ENCODE data around the gene DMWD.

DMWD gene

DNA sequence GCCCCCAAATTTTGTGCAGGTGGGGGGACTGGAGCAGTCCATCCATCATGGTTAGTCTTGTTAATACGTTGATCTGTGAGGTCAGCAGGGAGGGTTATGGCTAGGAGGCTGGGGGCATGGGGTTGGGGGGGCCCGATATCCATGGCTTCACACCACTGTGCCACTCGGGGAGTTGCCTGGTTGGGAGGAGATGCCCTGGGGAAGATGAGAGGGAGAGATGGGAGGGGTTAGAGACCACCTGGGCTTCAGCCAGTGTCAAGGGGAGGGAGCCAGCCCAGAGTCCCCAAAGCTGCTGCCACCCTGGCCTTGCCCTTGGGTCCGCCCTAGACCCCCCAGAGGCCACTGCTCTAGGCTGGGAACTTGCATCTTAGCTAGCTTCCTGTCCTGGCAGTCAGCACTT, 8.5 kb downstream of the DMWD start:
- DNase-seq, result no peak

DNA sequence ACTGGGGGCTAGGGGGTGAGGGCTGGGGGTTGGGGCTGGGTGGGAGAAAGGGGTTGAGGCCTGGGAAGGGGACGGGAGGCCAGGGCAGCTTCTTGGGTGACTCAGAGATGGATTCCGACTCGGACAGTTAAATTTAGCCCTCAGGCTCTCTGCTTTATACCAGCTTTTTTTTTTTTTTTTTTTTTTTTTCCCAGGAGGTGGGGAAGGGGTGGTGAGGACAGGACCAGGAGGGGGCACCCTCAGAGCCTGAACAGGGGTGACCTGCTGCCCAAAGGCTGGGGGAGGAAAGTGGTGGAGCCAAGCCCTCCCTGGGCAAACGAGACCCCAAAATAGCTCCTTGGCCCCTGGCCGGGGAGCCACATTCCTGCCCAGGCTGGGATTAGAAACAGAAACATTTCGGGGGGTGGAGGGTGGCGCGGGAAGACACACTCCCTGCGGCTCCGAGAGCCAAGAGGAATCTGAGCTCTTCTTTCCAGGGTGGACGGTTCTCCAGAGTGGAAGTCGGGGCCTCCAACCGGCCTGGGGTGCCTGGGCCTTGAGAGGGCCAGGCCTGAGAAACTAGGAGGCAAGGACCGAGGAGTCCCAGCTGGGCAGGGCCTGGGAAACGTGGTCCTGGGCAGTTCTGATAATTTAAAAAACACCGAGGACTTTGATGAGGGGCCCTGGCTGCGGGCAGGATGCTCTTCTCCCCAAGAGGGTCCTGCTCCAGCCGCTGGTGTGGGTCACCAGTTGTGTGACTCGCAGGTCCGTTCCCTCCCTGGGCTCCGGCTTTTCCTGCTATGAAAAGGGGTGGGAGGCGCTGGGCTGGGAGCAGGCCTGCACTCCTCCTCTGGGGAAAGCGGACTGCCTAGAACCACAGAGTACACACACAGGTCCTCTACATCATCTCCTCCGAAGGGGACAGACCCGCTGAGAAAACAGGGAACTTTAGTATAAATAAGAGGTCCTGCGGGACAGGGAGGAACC, 9.5 kb downstream of the DMWD start:
- DNase-seq, result no peak

DNA sequence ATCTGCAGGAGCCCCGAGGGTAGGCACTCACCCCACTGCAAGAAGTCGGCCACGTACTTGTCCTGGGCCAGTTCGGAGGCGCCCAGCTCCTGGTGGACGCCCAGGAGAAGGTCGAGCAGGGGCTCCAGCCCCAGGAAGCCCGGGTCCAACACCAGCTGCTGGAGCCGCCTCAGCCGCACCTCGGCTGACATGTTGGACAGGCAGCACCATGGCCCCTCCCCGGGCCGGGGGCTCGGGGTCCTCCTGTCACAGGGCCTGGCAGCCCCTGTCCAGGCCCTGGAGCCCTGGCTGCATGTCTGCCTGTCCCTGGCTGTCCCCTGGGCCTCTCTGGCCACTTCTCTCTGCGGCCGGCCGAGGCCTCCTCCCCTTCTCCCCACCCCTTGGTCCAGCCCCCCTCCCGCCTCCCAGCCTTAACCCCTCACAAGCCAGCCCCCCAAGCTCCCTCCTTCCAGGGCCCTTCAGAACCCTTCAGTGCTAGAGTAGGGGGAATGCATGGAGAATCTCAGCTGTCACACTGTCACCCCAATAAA, 10.4 kb downstream of the DMWD start, which contains the start of gene DMPK:
TSS of gene DMPK (minus strand) at position 329 of the 530 bp plus-strand sequence. CDS start at position 191, 138 bp downstream.
- DNase-seq, result no peak

DNA sequence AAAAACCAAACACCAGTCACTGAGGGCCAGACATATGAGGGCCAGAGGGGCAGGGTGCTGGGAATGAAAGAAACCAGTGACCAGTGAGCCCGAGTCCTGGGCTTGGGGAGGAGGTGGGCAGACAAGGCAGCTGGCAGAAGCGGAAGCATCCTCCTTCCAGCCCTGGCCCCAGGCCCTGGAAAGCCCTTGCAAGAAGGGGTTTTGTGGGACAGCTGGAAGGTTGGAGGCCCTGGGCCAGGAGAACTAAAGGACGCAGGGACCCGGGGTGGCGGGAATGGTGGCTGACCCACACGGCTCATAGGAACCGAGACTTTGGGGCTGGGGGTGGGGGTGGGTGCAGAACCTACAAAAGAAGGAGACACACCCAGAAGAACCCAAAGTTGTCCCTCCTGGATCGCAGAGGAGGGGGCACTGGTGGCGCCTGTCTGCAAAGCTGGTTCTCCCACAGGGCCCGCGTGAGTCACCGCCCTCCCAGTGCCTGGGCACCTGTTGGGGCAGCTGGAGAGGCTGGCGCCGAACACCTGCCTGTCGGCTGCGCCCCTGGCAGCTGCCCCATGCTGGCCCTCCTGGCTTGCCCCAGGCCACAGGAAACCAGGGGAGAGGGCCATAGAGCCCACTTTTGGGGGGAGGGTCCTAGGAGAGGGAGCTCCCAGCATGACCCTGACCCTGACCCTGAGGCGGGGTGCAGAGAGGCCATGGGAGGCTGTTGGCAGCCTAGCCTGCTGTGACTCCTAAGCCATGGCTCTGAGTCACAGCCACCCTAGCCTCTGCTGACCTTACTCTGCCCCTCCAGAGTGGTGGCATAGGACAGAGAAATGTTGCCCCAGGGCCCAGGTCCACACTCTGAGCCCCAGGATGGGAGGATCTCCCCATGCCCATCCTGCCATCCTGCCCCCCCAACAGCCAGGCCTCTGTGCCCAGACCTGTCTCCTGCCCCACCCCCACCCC, 11.2 kb downstream of the DMWD start:
- DNase-seq, result peak in 1 of 2 experiments; percentile 42

DNA sequence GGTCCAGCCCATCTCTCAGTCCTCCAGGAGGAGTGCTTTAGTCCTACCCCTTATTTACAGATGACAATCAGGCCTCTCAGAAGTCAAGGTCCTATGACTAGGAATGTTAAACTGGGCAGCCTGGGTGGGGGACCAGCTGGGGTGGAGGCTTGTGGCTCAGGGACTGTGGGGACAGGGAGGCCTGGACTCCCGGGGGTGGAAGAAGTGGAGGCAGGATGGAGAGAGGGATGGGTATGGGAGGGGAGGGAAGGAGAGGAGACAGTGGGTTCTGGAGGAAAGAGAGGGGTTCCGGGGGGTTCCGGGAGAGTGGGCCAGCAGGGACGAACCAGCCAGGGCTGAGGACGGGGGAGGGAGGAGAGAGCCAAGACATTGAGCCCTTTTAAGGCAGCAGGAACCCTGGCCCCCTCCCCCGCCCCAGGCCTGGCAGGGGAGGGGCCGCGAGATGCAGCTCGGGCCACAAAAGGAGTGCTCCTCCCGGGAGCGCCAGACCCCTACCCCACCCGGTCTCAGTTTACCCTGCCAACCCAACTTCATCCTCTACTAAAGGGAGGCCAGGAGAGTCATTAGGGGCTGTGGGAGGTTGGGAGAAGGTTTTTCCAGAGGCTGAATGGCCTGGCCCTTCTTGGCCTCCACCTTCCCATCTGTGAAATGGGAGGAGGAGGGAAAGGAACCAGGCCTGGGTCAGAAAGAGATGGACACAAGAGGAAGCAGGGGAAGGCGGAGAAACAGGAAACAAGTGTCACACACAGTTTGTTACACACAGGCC, 12.0 kb downstream of the DMWD start:
- DNase-seq, result no peak

DNA sequence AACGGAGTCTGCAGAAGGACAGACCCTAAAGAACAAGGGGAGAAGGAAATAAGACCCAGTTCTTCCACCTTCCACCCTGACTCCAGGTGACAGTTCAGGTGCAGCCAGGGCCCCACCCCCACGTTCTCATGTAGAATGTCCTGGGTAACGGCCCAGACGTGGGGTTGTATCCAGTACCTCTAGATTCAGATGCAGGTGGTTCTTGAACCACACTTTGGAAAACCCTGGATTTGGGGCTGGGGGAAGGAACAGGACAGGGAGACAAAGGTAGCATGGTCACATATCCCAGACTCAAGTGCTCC, 12.5 kb downstream of the DMWD start:
- no peak for DNase-seq

DNA sequence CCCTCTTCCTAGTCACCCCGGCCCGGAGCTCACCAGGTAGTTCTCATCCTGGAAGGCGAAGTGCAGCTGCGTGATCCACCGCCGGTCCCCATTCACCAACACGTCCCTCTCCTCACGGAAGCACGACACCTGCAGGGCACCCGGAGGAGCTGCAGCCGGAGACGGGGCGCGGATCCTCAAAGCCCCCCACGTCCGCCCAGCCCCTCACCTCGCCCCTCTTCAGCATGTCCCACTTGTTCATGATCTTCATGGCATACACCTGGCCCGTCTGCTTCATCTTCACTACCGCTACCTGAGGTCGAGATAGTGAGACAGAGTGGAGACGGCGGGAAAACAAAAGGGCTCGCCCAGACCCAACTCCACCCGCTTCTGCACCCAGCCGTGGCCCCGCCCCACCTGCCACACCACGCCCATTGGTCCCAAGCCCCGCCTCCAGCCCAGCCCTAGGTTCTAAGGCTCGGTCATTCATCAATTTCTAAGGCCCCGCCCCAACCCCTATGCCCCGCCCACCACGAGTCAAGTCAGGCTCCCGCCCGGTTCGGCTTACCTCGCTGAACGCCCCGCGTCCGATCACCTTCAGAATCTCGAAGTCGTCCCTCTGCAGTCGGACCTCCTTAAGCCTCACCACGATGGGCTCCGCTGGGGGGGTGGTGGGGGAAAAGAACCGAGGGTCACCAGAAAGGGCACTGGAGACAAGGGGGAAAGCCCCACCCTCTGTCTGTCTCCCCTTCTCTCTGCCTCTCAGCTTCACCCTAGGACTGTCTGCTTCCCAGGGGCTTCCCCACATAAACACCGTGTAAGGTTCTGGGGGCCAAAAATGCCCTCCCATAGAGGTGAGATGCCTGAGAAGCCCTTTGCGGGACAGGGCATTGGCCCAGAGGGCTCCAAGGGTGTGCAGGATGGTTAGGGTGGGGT, 13.2 kb downstream of the DMWD start:
- DNase-seq, result no peak

DNA sequence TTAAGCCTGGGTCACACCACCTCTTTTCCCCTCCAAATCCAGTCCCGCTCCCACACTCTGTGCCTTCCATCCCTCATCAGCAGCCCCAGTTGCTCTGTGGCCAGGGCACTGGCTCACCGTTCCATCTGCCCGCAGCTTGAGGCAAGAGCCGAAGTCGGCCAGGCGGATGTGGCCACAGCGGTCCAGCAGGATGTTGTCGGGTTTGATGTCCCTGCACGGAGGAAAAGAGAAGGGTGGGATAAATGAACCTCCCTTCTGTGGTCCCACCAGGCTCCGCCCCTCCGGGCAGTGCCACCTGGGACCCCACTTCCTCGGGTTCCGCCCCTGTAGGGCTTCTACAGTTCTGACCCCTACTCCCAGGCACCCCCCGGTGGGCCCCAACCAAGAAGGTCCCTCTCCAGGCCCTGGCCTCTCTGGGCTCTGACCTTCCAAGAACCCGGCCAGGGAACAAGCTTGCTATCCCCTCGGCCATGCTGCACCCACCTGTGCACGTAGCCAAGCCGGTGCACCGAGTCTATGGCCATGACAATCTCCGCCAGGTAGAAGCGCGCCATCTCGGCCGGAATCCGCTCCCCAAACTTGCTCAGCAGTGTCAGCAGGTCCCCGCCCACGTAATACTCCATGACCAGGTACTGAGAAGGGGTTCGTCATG, 14.5 kb downstream of the DMWD start:
- no peak for DNase-seq

DNA sequence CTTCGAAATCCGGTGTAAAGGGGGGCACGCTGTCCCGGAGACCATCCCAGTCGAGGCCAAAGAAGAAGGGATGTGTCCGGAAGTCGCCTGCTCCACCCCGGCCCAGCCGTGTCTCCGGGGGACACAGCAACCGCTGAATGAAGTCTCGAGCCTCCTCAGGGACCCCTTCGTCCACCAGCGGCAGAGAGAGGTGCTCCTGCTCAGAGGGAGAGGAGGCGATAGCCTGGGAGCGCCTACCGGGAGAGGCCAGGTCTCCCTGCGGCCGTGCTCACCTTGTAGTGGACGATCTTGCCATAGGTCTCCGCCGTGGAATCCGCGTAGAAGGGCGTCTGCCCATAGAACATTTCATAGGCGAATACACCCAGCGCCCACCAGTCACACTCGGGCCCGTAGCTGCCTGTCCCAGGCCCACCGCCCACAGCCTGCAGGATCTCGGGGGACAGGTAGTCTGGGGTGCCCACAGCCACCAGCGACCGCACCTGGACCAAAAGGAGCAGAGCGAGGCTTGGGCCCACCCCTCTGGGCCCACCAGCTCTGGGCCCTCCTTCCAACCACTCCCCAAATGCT, 15.2 kb downstream of the DMWD start:
- no peak for DNase-seq

DNA sequence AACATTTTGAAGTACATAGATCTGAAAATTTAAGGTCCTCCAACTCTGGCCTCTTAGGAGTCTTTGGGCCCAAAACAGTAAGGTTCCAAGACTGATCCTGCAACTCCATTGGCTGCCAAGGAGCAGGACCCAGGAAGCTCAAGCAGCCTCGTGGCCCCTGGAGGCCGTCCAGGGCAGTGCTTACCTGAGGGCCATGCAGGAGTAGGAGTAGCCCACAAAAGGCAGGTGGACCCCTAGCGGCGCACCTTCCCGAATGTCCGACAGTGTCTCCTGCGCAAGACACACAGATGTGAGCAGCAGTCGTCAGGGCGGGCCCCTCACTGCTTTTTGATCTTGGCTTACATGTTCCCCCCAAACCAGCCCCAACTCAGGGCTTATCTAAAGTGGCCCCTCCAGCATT, 17.9 kb downstream of the DMWD start:
- no peak for DNase-seq

DNA sequence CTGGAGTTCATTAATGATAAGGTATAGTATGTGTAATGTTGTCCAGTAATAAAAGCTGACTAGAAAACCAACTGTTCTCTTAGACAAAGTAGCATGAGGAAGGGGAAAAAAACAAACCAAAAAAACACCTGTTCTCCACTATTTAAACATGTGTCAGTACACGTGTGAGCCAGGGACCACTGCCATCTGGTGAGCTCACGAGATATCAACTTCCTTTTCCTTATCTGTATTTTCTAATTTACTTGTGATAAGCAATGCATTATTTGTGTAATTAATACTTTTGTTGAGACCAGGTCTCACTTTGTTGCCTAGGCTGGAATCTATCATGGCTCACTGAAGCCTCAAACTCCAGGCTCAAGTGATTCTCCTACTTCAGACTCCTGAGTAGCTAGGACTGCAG, 19.3 kb downstream of the DMWD start:
- DNase-seq, result no peak

DNA sequence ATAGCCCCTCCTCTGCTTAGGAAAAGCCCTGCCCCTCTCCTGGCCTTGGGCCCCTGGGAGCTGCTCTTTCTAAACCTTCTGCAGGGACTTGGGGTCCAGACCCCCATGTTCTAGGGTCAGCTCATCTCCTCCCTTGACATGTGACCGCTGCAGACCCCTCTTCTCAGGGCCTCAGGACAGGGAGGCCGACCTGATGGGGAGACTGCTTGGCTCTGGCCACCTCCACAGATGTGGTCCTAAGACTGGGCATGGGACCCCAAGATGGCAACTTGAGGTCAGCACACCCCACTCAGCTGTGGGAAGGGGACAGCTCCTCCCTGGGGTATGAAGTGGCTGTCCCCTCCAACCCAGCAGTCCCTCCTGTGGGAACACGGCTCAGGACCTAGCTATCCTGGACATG, 19.7 kb downstream of the DMWD start:
- no peak for DNase-seq

DNA sequence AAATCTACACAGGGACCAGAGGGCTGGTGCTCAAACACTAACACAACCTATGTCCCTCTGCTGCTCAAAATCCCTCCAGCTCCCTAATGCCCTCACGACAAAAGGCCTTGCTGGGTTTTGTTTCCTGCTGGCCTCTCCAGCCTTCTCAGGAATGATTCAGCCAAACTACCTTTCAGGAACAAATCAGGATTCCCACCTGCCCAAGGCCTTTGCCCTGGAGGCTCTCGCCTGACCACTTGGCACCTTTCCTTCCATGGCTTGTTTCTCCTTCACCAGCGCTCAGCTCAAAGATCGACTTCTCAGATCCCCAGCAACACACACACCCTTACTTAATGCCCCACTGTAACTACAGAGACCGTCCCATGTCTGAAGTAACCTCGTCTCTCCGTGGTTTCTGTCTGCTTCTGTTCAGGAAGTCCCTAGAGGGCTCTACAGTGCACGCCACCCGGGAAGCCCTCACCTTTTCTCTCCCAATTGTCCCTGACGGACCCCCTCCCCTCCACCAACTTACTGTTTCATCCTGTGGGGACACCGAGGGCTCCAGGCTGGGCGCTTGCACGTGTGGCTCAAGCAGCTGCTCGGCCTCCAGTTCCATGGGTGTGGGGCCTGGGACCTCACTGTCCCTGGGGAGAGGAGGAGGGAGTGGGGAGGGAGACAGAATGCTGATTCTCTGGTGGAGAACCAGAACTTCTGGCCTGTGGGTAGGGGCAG, 20.4 kb downstream of the DMWD start:
- DNase-seq, result no peak

DNA sequence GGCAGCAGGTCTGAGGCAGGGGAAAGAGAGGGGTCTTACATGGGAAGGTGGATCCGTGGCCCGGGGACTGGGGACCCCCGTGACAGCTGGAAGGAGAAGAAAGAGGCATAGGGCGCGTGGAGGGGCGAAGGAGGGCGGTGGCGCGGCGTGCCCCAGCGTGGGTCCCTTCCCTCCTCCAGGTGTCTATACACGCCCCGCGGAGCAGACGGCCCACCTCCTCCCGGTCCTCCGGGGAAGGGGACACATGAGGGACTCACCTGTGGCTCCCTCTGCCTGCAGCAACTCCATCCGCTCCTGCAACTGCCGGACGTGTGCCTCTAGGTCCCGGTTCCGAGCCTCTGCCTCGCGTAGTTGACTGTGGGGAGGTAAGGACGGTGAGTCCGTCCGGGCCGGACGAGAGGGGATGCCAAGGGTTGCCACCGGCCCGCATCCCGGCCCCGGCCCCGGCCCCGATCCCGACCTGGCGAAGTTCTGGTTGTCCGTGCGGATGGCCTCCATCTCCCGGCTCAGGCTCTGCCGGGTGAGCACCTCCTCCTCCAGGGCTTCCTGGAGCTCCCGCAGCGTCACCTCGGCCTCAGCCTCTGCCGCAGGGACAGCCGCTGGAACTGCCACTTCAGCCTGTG, 21.2 kb downstream of the DMWD start:
- no peak for DNase-seq

DNA sequence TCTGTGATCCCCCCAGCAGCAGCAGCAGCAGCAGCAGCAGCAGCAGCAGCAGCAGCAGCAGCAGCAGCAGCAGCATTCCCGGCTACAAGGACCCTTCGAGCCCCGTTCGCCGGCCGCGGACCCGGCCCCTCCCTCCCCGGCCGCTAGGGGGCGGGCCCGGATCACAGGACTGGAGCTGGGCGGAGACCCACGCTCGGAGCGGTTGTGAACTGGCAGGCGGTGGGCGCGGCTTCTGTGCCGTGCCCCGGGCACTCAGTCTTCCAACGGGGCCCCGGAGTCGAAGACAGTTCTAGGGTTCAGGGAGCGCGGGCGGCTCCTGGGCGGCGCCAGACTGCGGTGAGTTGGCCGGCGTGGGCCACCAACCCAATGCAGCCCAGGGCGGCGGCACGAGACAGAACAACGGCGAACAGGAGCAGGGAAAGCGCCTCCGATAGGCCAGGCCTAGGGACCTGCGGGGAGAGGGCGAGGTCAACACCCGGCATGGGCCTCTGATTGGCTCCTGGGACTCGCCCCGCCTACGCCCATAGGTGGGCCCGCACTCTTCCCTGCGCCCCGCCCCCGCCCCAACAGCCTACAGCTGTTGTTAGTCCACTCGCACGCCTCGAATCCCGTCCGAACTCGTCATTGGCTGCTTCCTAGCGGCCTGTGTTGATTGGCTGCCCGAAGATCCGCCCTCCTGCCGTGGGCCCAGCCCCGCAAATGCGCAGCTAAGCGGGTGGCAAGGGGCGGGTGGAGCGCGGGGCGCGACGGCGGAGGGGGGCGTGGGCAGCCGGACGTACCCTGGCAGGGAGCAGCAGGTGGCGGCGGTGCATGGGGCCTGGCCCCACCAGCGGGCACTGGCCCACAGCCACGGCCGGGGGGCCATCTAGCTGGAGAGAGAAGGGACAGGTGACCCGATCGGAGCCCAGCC, 22.2 kb downstream of the DMWD start:
- peak; percentile 94 to 96 for DNase-seq

DNA sequence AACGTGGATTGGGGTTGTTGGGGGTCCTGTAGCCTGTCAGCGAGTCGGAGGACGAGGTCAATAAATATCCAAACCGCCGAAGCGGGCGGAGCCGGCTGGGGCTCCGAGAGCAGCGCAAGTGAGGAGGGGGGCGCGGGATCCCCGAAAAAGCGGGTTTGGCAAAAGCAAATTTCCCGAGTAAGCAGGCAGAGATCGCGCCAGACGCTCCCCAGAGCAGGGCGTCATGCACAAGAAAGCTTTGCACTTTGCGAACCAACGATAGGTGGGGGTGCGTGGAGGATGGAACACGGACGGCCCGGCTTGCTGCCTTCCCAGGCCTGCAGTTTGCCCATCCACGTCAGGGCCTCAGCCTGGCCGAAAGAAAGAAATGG, 22.8 kb downstream of the DMWD start:
- DNase-seq, result peak in 1 of 2 experiments; percentile 55

DNA sequence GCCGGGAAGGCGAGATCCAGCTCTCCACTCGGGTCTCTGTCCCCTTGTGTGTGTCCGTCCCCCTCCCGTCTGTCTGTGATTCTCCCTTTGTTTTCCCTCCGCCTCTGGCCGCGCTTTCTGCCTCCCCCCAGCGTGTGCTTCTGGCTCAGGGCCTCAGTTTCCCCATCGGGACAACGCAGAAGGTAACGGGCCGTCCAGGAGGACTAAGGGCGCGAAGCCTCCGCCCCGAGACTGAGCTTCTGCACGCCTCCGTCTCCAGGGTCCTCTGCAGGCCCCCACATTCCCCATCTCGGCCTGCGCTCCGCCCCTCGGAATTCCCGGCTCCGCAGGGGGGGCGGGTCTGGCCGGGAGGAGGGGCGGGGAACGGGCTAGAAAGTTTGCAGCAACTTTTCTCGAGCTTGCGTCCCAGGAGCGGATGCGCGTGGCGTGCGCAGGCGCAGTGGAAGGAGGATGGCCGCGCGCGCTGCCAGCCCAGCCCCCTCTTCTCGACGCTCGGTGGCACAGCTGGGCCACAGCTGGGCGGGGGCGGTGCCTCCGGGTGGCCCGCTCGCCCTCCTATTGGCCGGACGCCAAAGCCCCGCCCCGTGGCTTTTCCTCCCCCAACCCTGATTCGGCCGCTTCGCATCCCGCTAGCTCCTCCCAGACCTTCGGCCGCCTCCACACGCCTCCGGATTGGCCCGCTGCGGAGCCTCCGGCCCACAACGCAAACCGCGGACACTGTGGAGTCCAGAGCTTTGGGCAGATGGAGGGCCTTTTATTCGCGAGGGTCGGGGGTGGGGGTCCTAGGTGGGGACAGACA, 23.5 kb downstream of the DMWD start, which contains the start of gene SIX5:
TSS of gene SIX5 (minus strand) at position 269 of the 799 bp plus-strand sequence. CDS start 408 bp downstream, outside the sequence.
- peak; percentile 90 to 92 for DNase-seq

DNA sequence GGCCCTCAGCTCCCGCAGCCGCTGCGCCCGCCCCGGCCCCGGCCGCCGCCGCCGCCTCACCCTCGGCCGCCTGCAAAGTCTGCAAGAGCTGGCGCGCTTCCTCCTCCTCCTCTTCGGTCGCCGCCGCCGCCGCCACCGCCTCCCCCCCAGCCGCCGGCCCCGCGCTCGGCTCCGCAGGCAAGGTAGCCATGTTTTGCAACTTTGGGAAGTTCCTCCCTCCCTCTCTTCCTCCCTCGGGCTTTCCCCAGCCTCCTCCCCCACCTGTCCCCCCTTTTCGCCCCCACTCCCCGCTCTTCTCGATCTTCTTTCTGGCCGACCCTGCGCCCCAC, 24.0 kb downstream of the DMWD start:
- no peak for DNase-seq

Data from NCI-H524 (cell line).